T-helper 9 cell (primary cell): ENCODE results near the gene ARMCX5.

Experiments
- DNase-seq: peaks from one replicate; pipeline ENCODE4 v3.0.0-alpha.2; 2020
- total RNA-seq, 2 donors: gene quantifications; one replicate each; lab custom pipeline; 2026; lab: John Stamatoyannopoulos, UW

Gene ARMCX5
- total RNA-seq = 13.3 to 16.5 reads per million in 2 donors

- DNase-seq = peak; percentile 46
These were observed at the start of gene ARMCX5 for GRCh38 chrX:102599084-102599950. Gene ARMCX5, plus strand, starts transcription at chrX:102599515. Its CDS starts 2,627 bp downstream, at chrX:102602142.

GRCh38 chrX:102558607-102559006 is 40.7 kb upstream of the ARMCX5 start:
- DNase-seq = no peak

- DNase-seq = no peak
These were observed 38.8 kb upstream of the ARMCX5 start for GRCh38 chrX:102560423-102561068.

DNA sequence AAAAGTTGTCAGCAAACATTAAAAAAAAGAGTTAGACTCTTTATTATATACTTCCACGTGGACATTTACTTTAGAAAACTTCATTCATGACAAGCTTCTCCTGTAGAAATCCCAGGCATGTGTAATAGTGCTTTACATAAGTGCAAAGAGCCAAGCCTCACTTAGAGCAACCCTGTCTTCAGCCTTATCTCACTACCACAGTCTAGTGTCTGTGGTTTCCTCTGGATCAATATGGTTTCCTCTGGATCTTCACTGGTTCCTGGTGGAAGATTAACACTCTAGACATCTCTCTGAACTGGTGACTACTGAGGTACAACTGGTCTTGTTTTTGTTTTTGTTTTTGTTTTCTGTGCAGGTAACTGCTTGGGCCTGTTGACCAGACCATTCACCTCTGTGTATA is 18.4 kb upstream of the ARMCX5 start:
- no peak for DNase-seq

DNA sequence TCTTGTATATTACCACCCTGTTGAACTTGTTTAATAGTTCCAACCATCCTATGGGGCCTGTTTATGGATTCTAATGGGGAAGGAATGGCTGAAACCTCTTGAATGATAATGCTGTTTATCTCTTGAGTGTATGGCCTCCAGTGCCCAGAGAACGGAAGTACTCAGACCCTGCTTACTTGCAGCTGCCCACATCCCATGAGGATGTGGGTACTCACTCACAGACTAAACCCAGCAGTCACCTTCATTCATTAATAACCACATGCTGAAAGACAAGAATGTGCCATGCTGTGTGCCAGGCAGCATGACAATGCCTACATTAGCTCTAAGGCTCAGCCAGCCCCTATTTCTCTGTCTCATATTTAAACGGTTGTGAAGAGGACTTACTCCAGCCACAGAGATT is 5.9 kb upstream of the ARMCX5 start:
- no peak for DNase-seq

DNA sequence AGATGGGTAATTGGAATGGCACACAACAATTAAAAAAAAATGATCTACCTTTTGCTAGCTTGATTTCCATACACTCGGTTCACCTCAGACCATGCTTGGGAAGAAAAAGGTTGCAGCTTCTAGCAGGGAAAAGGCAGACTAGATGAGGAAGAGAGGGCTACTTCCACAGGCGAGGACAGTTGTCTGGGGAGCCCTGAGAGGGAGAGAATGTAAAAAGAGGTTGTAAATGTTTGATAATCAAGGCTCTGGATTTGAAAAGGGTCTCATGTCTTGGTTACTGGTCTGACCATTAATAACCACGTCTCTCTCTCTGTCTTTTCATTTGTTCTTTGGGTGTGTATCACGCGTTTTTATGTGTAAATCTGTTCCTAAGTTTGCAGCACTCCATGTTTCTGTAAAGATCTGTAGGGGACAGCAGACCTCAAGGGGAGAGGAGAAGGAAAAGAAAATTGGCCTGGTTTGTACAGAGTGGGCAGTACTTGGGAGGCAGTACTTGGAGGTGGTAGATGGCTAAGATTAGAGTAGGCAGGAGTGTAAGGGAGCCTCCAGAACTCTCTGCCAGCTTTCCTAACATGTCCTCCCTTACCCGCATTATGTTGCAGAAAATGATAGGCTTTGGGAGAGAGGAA is 750 bp downstream of the ARMCX5 start:
- DNase-seq = no peak

- no peak for DNase-seq
These were observed 5.0 kb downstream of the ARMCX5 start for GRCh38 chrX:102604327-102604726.

DNA sequence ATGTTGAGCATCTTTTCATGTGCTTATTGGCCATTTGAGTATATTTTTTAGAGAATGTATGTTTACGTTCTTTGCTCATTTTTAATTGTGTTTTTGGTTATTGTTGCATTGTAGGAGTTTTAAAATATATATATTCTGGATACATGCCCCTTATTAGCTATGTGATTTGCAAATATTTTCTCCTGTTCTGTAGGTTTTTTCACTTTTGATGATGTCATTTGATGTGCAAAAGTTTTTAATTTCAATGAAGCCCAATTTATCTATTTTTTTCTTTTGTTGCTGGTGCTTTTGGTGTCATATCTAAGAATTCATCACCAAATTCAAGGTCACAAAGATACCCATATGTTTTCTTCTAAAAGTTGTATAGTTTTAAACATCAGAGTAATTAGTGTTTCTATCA is 6.8 kb downstream of the ARMCX5 start:
- DNase-seq = no peak

GRCh38 chrX:102610905-102611304 is 11.6 kb downstream of the ARMCX5 start:
- DNase-seq = no peak

GRCh38 chrX:102624105-102624504 is 24.8 kb downstream of the ARMCX5 start:
- no peak for DNase-seq

- no peak for DNase-seq
These were observed 28.3 kb downstream of the ARMCX5 start for GRCh38 chrX:102627640-102628039.

- no peak for DNase-seq
These were observed 38.2 kb downstream of the ARMCX5 start for GRCh38 chrX:102637561-102637960.

- DNase-seq = no peak
These were observed 51.6 kb downstream of the ARMCX5 start for GRCh38 chrX:102650903-102651241.

DNA sequence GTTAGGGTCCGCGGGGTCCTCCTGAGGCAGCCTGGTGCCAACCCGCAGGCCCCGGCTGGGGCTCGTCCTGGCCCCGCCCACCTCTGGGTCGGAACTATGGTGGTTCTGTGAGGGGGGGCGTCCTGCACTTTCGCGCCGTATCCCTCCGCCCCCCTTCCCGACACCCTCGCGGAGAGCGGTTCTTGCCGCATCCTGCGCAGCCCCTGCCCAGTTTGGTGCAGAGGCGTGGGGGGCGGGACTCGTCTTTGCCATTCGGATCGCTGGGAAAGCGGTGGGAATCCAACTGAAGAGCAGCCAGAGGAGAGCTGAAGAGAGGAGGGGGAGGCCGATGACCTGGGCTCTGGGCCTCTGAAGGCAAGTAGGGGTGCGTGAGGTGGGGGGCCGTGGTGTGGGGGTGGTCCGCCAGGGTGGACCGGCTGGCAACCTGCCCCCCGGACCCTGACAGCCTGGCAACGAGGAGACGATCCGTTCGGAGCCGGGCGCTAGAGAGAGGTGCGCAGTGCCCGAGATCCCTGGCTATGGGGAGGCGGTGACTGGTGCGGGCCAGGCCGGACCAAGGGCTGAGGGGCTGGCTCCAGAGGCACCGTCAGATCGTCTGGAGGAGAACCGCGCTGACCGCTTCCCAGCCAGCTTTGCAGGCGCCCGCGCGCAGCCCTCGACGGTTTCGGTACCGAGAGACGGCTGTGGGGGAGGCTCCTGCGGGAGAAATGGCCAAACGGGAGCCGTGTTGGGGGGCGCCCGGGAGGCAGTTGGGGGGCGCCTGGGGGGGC is 52.1 kb downstream of the ARMCX5 start, which contains the start of gene GPRASP1:
TSS of gene GPRASP1 (plus strand) at position 242 of the 770 bp plus-strand sequence. CDS start 2,431 bp downstream, outside the sequence.
- peak; percentile 56 for DNase-seq

GRCh38 chrX:102652031-102652688 is 52.8 kb downstream of the ARMCX5 start:
- peak; percentile 38 for DNase-seq
